Heart right ventricle (tissue), 16 donors: ENCODE data around the gene YEATS4. TPM values are rescaled to one million over a fixed set of nuclear protein-coding genes. Genes with fewer than 3 reads are reported as not detected.

Experiments used
- ATAC-seq, 8 donors: fragments of 200-7000 bp; cut with Tn5 transposase; one replicate each; pipeline ENCODE4 v1.9.1; 2020; ENCODE audit warnings: mild to moderate bottlenecking in 8 of 8, moderate library complexity in 8 of 8, moderate number of reproducible peaks in 1 of 8
- DNase-seq, 2 donors: peaks; one replicate each; pipeline ENCODE4 v3.0.0-alpha.2; 2020
- H3K27ac ChIP-seq, 10 donors: fragments of 200-600 bp; sonication (generic) in 2 of 10; one replicate each; pipeline versions ENCODE4 v1.5.0 to v1.8.0; 2020 to 2022; ENCODE audit warnings: mild to moderate bottlenecking in 3 of 10
- H3K27me3 ChIP-seq, 7 donors: fragments of 200-600 bp; one replicate each; pipeline ENCODE4 v1.8.0; 2021 to 2022; ENCODE audit warnings: mild to moderate bottlenecking in 2 of 7
- H3K36me3 ChIP-seq, 9 donors: fragments of 200-600 bp; sonication (generic) in 1 of 9; one replicate each; pipeline versions ENCODE4 v1.5.0 to v1.8.0; 2020 to 2022; ENCODE audit warnings: mild to moderate bottlenecking in 2 of 9
- H3K4me1 ChIP-seq, 9 donors: fragments of 200-600 bp; sonication (generic) in 1 of 9; one replicate each; pipeline versions ENCODE4 v1.5.0 to v1.8.0; 2020 to 2022; ENCODE audit warnings: mild to moderate bottlenecking in 4 of 9
- H3K4me3 ChIP-seq, 10 donors: fragments of 200-600 bp; sonication (generic) in 2 of 10; one replicate each; pipeline versions ENCODE4 v1.5.0 to v1.8.0; 2020 to 2022; ENCODE audit warnings: mild to moderate bottlenecking in 7 of 10, moderate library complexity in 2 of 10
- H3K9me3 ChIP-seq, 11 donors: fragments of 200-600 bp in 10 of 11; sonication (generic) in 2 of 11; one replicate each; pipeline versions ENCODE4 v1.5.0 to v1.8.0; 2013 to 2022; ENCODE audit warnings: mild to moderate bottlenecking in 2 of 11, control low read depth in 1 of 11, moderate library complexity in 1 of 11
- WGBS, 2 donors: extraction: QIAGEN DNeasy Blood & Tissue Kit; methylation state at CpG; one replicate each; pipeline ENCODE4 v1.1.7; 2013; ENCODE audit warnings: inconsistent platforms in 1 of 2; 5-methylcytosine and 5-hydroxymethylcytosine counted together
- intact Hi-C, 10 donors: fragments of 100-400 bp; cut with DNase I; formaldehyde crosslinking; loops; one replicate each; pipeline versions ENCODE4 v1.11.1 to v1.14.2; 2022
- polyA plus RNA-seq, 2 donors: library from polyadenylated mRNA; stranded (reverse); fragments of 200-250 nt; gene quantifications; one replicate each; pipeline ENCODE4 v1.2.3, GENCODE V29; 2013
- total RNA-seq, 10 donors: library from RNA; stranded (reverse); fragmentation: NEBNext Ultra II Directional in 3 of 10; extraction: Animal tissue kit (Norgen Biotek cat#: 25700) in 3 of 10; gene quantifications; one replicate each; pipeline versions ENCODE4 v1.2.1 to v1.2.4, GENCODE V29; 2021 to 2023
- TF ChIP-seq, protein P1 (sequence below), 9 donors: fragments of 200-600 bp; sonication (generic) in 2 of 9; IDR thresholded peaks; one replicate each; pipeline versions ENCODE4 v1.5.0 to v1.8.0; 2021 to 2022; ENCODE audit warnings: antibody characterized with exemption in 9 of 9, mild to moderate bottlenecking in 5 of 9, moderate library complexity in 1 of 9
- donor health status: Arrhythmogenic right ventricular cardiomyopathy.
- donor health status: ischemic (EF 13 %, LVEDD 7.1; RV severe dilation, severe dysfunction).
- donor health status: healthy with polysubstance abuse.
- donor health status: DM: no; HTN: yes; CAD: no.
- donor health status: DM: no; HTN: no; CAD: no.
- donor health status: ischemic (EF 25% LVEDD 6.9; RV normal size, moderate dysfunction).
- donor health status: ischemic (EF 25% LVEDD 5.7; RV mildly dilated, moderate dysfunction).
- donor health status: healthy.
- donor health status: DM: yes; HTN: yes; CAD: no.
- donor health status: Ischemic cardiomyopathy.
- donor health status: ischemic (EF 35%, LVEDD 5.7; RV mildly dilated, moderate dysfunction).
- donor health status: nonischemic (EF 11% LVEDD 7.7; RV severe dilation, severe dysfunction).
- donor health status: DM: yes; HTN: yes; CAD: no.
- donor health status: PGD.
- donor health status: ischemic (EF 29% LVEDD 5.4; RV normal size, mild dysfunction).
- donor health status: nonischemic (EF 23%, LVEDD 6.1; RV moderate dilation, normal function).

YEATS4 gene
- total and polyA plus RNA-seq, 12 donors: 2.8 to 13.1 (median 9.3) TPM

DNA sequence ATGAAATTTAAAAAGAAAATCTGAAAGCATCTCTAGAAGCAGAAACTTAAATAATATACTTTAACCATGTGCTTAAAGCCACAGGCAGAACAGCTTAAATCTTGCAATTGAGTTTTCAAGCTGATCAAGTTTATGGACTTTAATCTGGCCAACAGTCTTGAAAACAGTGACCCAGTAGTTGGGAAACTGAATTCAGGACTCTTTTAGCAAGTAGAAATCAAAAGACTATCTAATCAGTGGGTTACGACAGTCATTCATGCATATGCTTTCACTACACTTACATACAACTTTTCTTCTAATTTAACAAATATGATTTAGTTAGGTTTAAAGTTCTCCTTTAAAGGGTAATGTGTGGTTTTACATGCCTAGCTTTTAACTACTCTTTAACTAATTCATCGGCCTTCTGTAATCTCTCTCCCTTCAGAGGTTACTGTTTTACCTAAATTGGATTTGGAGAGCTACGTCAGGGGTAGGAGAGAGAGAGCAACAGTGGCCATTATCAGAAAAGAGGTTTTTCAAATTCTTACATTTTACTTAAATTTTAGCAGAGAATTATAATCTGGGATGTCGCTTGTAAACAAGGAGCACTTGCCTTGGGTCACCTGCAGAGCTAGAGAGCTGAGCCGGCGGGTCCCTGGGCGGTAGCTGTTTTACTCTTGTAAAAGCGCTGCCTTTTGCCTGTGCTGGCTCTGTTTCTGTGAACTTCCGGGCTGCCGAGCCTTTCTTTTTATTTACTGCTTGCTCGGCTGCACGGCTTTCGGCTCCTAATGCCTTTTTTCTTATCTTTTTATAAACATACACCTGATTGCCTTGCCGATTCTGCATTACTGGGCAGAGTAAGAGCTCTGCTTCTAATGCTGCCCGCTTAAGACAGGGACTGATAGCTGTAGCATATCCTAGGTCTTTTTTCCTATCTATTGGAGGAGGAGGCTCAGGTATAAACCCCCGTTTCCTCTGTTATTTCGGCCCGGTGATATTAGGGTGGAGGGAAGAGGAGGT is 28.8 kb upstream of the YEATS4 start:
- intact Hi-C loops: no loop called here
- Histone ChIP-seq H3K36me3 (no peaks in the 10 kb centered on the region), H3K4me1 (peaks cover 0 to 32% (median 7%) of the 10 kb centered on the region in 9 donors), H3K27ac (peak overlapping the region in 1 of 10 donors; percentile 87), H3K4me3 (peak overlapping the region; percentile 10 to 61 (median 48)), H3K27me3 (peaks cover 0 to 57% (median 7%) of the 10 kb centered on the region in 7 donors), H3K9me3 (no peaks in the 10 kb centered on the region)
- WGBS, 2 donors: 7 to 9% methylated on average over 18 of the region's 18 CpGs
- no peak for DNase-seq
- TF ChIP-seq, protein P1, sequence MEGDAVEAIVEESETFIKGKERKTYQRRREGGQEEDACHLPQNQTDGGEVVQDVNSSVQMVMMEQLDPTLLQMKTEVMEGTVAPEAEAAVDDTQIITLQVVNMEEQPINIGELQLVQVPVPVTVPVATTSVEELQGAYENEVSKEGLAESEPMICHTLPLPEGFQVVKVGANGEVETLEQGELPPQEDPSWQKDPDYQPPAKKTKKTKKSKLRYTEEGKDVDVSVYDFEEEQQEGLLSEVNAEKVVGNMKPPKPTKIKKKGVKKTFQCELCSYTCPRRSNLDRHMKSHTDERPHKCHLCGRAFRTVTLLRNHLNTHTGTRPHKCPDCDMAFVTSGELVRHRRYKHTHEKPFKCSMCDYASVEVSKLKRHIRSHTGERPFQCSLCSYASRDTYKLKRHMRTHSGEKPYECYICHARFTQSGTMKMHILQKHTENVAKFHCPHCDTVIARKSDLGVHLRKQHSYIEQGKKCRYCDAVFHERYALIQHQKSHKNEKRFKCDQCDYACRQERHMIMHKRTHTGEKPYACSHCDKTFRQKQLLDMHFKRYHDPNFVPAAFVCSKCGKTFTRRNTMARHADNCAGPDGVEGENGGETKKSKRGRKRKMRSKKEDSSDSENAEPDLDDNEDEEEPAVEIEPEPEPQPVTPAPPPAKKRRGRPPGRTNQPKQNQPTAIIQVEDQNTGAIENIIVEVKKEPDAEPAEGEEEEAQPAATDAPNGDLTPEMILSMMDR (IDR thresholded peaks at IDR 0.05): no peak
- peak in 7 of 8 donors; percentile 29 to 56 (median 50) for ATAC-seq

DNA sequence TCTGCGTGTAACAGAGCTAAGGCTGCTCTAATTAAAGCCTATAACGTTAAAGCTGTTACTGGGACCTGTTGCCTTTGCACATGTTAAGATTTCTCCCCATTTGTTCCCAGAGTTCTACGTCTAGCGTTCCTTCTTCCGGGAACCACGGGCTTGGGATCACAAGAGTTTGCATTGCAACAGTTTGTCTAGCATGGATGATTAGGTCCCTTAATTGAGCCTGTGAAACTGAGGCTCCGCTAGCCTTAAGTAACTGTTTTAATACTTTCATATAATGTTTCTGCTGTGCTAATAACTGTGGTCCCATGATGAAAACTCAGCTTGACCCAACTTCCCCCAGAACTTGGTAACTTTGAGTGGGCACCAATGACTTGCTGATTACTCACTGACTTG is 28.0 kb upstream of the YEATS4 start:
- Histone ChIP-seq H3K9me3 (no peaks in the 10 kb centered on the region), H3K27me3 (peaks cover 0 to 50% (median 7%) of the 10 kb centered on the region in 7 donors), H3K4me1 (peaks cover 0 to 32% (median 7%) of the 10 kb centered on the region in 9 donors), H3K27ac (peak overlapping the region in 1 of 10 donors; percentile 87), H3K4me3 (peak overlapping the region in 9 of 10 donors; percentile 38 to 61 (median 51)), H3K36me3 (no peaks in the 10 kb centered on the region)
- TF ChIP-seq, protein P1 (IDR thresholded peaks at IDR 0.05): no peak
- no peak for DNase-seq
- 13 to 25% methylated on average over 7 of the region's 7 CpGs for WGBS, 2 donors
- intact Hi-C loops: no loop called here
- peak in 3 of 8 donors; percentile 10 to 35 (median 16) for ATAC-seq

DNA sequence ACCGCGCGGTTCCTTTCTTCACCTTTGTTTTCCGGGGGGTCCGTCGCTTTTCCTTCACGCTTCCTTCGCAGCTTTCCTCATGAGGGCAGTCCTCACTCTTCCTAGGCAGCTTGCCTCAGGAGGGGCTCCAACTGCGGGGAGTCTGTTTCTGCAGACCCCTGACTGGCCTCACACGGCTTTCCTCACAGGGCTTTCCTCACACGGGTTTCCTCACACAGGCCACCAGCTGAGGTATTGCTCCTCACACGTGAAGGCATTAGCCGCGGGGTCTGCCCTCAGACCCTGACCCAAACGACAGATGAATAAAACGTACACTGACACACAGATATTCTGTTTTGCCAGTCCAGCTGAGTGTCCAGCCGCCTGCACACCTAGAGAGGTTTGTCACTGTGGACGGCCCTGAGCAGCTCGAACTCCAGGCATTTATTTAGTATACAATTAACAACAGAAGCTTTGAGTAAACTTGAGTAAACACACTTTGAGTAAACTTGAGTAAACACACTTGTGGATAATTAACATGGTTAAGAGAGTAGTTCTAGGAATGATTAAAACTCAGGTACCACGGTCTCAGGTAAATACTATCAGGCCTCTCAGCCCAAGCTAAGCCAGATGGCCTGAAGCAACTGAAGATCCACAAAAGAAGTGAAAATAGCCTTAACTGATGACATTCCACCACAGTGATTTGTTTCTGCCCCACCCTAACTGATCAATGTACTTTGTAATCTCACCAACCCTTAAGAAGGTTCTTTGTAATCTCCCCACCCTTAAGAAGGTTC is 27.4 kb upstream of the YEATS4 start:
- 49 to 61% methylated on average over 20 of the region's 20 CpGs for WGBS, 2 donors
- Histone ChIP-seq H3K4me1 (peaks cover 0 to 37% (median 7%) of the 10 kb centered on the region in 9 donors), H3K9me3 (no peaks in the 10 kb centered on the region), H3K4me3 (peak overlapping the region in 4 of 10 donors; percentile 45 to 61 (median 54)), H3K27me3 (peaks cover 0 to 44% (median 7%) of the 10 kb centered on the region in 7 donors), H3K36me3 (no peaks in the 10 kb centered on the region), H3K27ac (peak overlapping the region in 1 of 10 donors; percentile 87)
- DNase-seq: no peak
- intact Hi-C loops: no loop called here
- no peak for ATAC-seq
- TF ChIP-seq, protein P1 (IDR thresholded peaks at IDR 0.05): no peak

DNA sequence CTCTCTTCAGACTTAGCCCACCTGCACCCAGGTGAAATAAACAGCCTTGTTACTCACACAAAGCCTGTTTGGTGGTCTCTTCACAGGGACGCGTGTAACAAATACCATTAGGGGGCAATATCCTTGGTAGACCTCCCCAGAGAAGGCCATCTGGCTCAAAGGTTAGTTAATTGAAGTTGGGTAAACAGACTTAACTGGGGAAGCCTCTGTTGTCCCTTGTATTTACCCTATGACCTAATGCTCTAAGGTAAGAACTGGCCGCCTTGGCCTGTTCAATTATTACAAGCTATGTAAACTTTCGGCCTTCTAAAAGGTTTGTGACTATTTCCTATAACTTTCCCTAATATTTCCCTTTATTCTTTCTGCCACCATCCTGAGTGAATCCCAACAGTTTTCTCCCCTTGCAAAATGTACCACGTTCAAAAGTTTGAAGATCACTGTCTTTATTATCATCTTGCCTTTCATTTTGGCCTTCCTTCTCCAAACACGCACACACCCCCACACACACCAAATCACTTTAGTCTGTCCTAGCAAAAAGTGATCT is 26.7 kb upstream of the YEATS4 start:
- H3K4me3 ChIP-seq: no peak overlapping the region
- DNase-seq: no peak
- H3K4me1 ChIP-seq: peaks cover 0 to 45% (median 7%) of the 10 kb centered on the region in 9 donors
- no peak overlapping the region for H3K27ac ChIP-seq
- peaks cover 0 to 37% (median 5%) of the 10 kb centered on the region in 7 donors for H3K27me3 ChIP-seq
- 93 to 94% methylated on average over 6 of the region's 6 CpGs for WGBS, 2 donors
- TF ChIP-seq, protein P1 (IDR thresholded peaks at IDR 0.05): no peak
- no peaks in the 10 kb centered on the region for H3K36me3 ChIP-seq
- H3K9me3 ChIP-seq: no peaks in the 10 kb centered on the region
- no peak for ATAC-seq
- intact Hi-C loops: no loop called here
